Neural progenitor cell (in vitro differentiated cells): ENCODE results near the gene KRTAP2-1. TPM values are rescaled to one million over a fixed set of nuclear protein-coding genes. Genes with fewer than 3 reads are reported as not detected.
"Not testable (repeated sequence)": the region's sequence is repeated elsewhere in the genome, so short reads cannot be mapped to it uniquely, and the experiment has no call there.

Source experiments
- DNase-seq: peaks from one replicate; pipeline ENCODE4 v3.0.0-alpha.2; 2016; ENCODE audit warnings: low spot score
- H2AFZ ChIP-seq: fragments of 200-600 bp; sonication (generic); replicated peaks from 2 replicates; pipeline ENCODE4 v1.6.1; 2016; ENCODE audit warnings: antibody characterized with exemption
- H3F3A ChIP-seq: fragments of 200-600 bp; sonication (generic); 2 replicates; pipeline ENCODE4 v1.6.1; 2016; ENCODE audit warnings: antibody characterized with exemption, low read depth
- H3K27ac ChIP-seq: fragments of 200-600 bp; sonication (generic); 2 replicates; pipeline ENCODE4 v1.5.1; 2016; ENCODE audit warnings: mild to moderate bottlenecking
- H3K27me3 ChIP-seq: fragments of 200-600 bp; sonication (generic); 2 replicates; pipeline ENCODE4 v1.6.1; 2016; ENCODE audit warnings: mild to moderate bottlenecking, moderate library complexity
- H3K36me3 ChIP-seq: fragments of 200-600 bp; sonication (generic); 2 replicates; pipeline ENCODE4 v1.5.1; 2016
- H3K4me1 ChIP-seq: fragments of 200-600 bp; sonication (generic); 2 replicates; pipeline ENCODE4 v1.6.1; 2016; ENCODE audit warnings: mixed run types
- H3K4me2 ChIP-seq: fragments of 200-600 bp; sonication (generic); 2 replicates; pipeline ENCODE4 v1.6.1; 2016
- H3K4me3 ChIP-seq: fragments of 200-600 bp; sonication (generic); 2 replicates; pipeline ENCODE4 v1.5.1; 2016
- H3K79me2 ChIP-seq: fragments of 200-600 bp; sonication (generic); 2 replicates; pipeline ENCODE4 v1.6.1; 2016; ENCODE audit warnings: low read depth
- H3K9ac ChIP-seq: fragments of 200-600 bp; sonication (generic); 2 replicates; pipeline ENCODE4 v1.6.1; 2016
- H3K9me3 ChIP-seq: fragments of 200-600 bp; sonication (generic); 2 replicates; pipeline ENCODE4 v1.5.1; 2016; ENCODE audit warnings: low read depth
- H4K20me1 ChIP-seq: fragments of 200-600 bp; sonication (generic); 2 replicates; pipeline ENCODE4 v1.6.1; 2016; ENCODE audit warnings: low read depth
- H3K27ac Mint-ChIP-seq: 3 replicates; pipeline ENCODE4 v1.8.0; 2021; ENCODE audit warnings: mixed read lengths
- H3K27me3 Mint-ChIP-seq: 2 replicates; pipeline ENCODE4 v1.8.0; 2022; ENCODE audit warnings: low read depth, mild to moderate bottlenecking, inconsistent platforms, moderate library complexity, mixed read lengths; ENCODE audit not compliant: insufficient read depth
- H3K36me3 Mint-ChIP-seq: 3 replicates; pipeline ENCODE4 v1.8.0; 2021; ENCODE audit warnings: mixed read lengths
- H3K4me1 Mint-ChIP-seq: 3 replicates; pipeline ENCODE4 v1.8.0; 2021; ENCODE audit warnings: mixed read lengths
- H3K4me3 Mint-ChIP-seq: 3 replicates; pipeline ENCODE4 v1.8.0; 2021; ENCODE audit warnings: mild to moderate bottlenecking, moderate library complexity, mixed read lengths
- H3K9me3 Mint-ChIP-seq: 3 replicates; pipeline ENCODE4 v1.8.0; 2020; ENCODE audit warnings: mixed read lengths
- CTCF ChIP-seq: fragments of 200-600 bp; sonication (generic); IDR thresholded peaks from 2 replicates; pipeline ENCODE4 v1.5.1; 2017; ENCODE audit warnings: antibody characterized with exemption, mild to moderate bottlenecking
- EZH2 ChIP-seq: fragments of 200-600 bp; sonication (generic); IDR thresholded peaks from 2 replicates; pipeline ENCODE4 v1.6.1; 2017; ENCODE audit warnings: antibody characterized with exemption, mild to moderate bottlenecking, moderate library complexity
- EZH2phosphoT487 ChIP-seq: fragments of 200-600 bp; sonication (generic); IDR thresholded peaks from 2 replicates; pipeline ENCODE4 v1.6.1; 2017; ENCODE audit warnings: antibody characterized with exemption
- total RNA-seq: library from RNA; depleted of rRNA; stranded (reverse); fragments of >200 nt; gene quantifications from 2 replicates; pipeline ENCODE4 v1.2.3, GENCODE V29; 2015; ENCODE audit warnings: low replicate concordance

Gene KRTAP2-1
- total RNA-seq, 1 donor from 2014 or later = not detected

- Mint-ChIP-seq H3K36me3 (no peaks in the 10 kb centered on the region), H3K9me3 (no peaks in the 10 kb centered on the region), H3K27me3 (peaks cover 3% of the 10 kb centered on the region), H3K4me3 (no peak overlapping the region), H3K4me1 (peaks cover 10% of the 10 kb centered on the region), H3K27ac (no peak overlapping the region)
- H3K4me1 ChIP-seq = no peaks in the 10 kb centered on the region
- no peaks in the 10 kb centered on the region for H3K79me2 ChIP-seq
- TF ChIP-seq CTCF = no peak
- no peak for TF ChIP-seq EZH2phosphoT487
- no peak for TF ChIP-seq EZH2
- H3K27me3 ChIP-seq = no peaks in the 10 kb centered on the region
- no peak overlapping the region for H2AFZ ChIP-seq
- no peaks in the 10 kb centered on the region for H4K20me1 ChIP-seq
- no peak overlapping the region for H3K27ac ChIP-seq
- H3K4me2 ChIP-seq = no peak overlapping the region
- no peak overlapping the region for H3K9ac ChIP-seq
- H3K36me3 ChIP-seq = no peaks in the 10 kb centered on the region
- DNase-seq = no peak
- no peaks in the 10 kb centered on the region for H3F3A ChIP-seq
- no peak overlapping the region for H3K4me3 ChIP-seq
- H3K9me3 ChIP-seq = no peaks in the 10 kb centered on the region
Observed at GRCh38 chr17:41058741-41059140, 11.6 kb upstream of the KRTAP2-1 start.

DNA sequence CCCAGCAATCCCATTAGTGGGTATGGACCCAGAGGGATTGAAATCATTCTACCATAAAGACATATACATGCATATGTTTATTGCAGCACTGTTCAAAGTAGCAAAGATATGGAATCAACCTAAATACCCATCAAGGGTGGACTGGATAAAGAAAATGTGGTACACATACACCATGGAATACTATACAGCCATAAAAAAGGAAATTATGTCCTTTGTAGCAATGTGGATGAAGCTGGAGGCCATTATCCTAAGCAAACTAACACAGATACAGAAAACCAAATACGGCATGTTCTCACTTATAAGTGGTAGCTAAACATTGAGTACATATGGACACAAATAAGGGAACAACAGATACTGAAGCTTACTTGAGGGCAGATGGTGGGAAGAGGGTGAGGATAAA lies 10.4 kb upstream of the KRTAP2-1 start:
- DNase-seq = no peak
- H3K36me3 Mint-ChIP-seq = no peaks in the 10 kb centered on the region
- H3K4me3 ChIP-seq = no peak overlapping the region
- H3K4me3 Mint-ChIP-seq = no peak overlapping the region
- H3F3A ChIP-seq = no peaks in the 10 kb centered on the region
- H3K27me3 Mint-ChIP-seq = peaks cover 3% of the 10 kb centered on the region
- no peak overlapping the region for H3K9ac ChIP-seq
- H3K79me2 ChIP-seq = no peaks in the 10 kb centered on the region
- TF ChIP-seq CTCF = no peak
- TF ChIP-seq EZH2 = no peak
- no peak for TF ChIP-seq EZH2phosphoT487
- no peaks in the 10 kb centered on the region for H3K9me3 Mint-ChIP-seq
- H3K27ac Mint-ChIP-seq = no peak overlapping the region
- no peaks in the 10 kb centered on the region for H3K9me3 ChIP-seq
- no peak overlapping the region for H3K4me2 ChIP-seq
- H3K36me3 ChIP-seq = no peaks in the 10 kb centered on the region
- H2AFZ ChIP-seq = no peak overlapping the region
- no peaks in the 10 kb centered on the region for H3K27me3 ChIP-seq
- H3K27ac ChIP-seq = no peak overlapping the region
- peaks cover 10% of the 10 kb centered on the region for H3K4me1 Mint-ChIP-seq
- H3K4me1 ChIP-seq = no peaks in the 10 kb centered on the region
- no peaks in the 10 kb centered on the region for H4K20me1 ChIP-seq

- H3K4me3 Mint-ChIP-seq, H3F3A ChIP-seq, H3K9ac ChIP-seq, H3K27ac ChIP-seq, H2AFZ ChIP-seq, H3K27me3 Mint-ChIP-seq, H3K4me3 ChIP-seq, H3K9me3 ChIP-seq, H3K4me2 ChIP-seq, H3K27me3 ChIP-seq, H3K4me1 ChIP-seq, H3K27ac Mint-ChIP-seq, H3K9me3 Mint-ChIP-seq, DNase-seq, H4K20me1 ChIP-seq, H3K36me3 ChIP-seq, H3K36me3 Mint-ChIP-seq, H3K79me2 ChIP-seq, H3K4me1 Mint-ChIP-seq: not testable (repeated sequence)
Observed at GRCh38 chr17:41055130-41055529, 8.0 kb upstream of the KRTAP2-1 start, which contains the start of gene KRTAP2-2. Gene KRTAP2-2 (minus strand): TSS chr17:41055230. CDS start chr17:41055211, 19 bp downstream.

- not testable (repeated sequence) for H3K27me3 Mint-ChIP-seq, H3K4me2 ChIP-seq, H3K4me1 ChIP-seq, H3K4me3 Mint-ChIP-seq, H2AFZ ChIP-seq, DNase-seq, H3K36me3 ChIP-seq, H3K9me3 ChIP-seq, H3K79me2 ChIP-seq, H3K9ac ChIP-seq, H3K4me1 Mint-ChIP-seq, H3K27ac Mint-ChIP-seq, H3F3A ChIP-seq, H3K4me3 ChIP-seq, H3K27ac ChIP-seq, H3K36me3 Mint-ChIP-seq, H3K9me3 Mint-ChIP-seq, H3K27me3 ChIP-seq, H4K20me1 ChIP-seq
Observed at GRCh38 chr17:41054556-41054955, 7.4 kb upstream of the KRTAP2-1 start.
